DOHH2 (cell line): Measurements from ENCODE around the gene ANO10.

Source experiments
- CTCF ChIP-seq: fragments of 200-600 bp; sonication (generic); IDR thresholded peaks from one replicate; pipeline ENCODE4 v1.5.1; 2014; ENCODE audit warnings: antibody characterized with exemption, mild to moderate bottlenecking, low read depth, low read length; ENCODE audit not compliant: poor library complexity, severe bottlenecking
- EZH2phosphoT487 ChIP-seq: fragments of 200-600 bp; sonication (generic); IDR thresholded peaks from 2 replicates; pipeline ENCODE4 v1.6.1; 2017; ENCODE audit warnings: borderline replicate concordance, mild to moderate bottlenecking, antibody characterized with exemption, low read length, moderate library complexity, mixed read lengths

- TF ChIP-seq CTCF, result no peak
- TF ChIP-seq EZH2phosphoT487, result no peak
Observed at GRCh38 chr3:43363621-43364266, 258.1 kb downstream of the ANO10 start.
